Measurements from ENCODE around the gene THSD8.

The THSD8 gene

DNA sequence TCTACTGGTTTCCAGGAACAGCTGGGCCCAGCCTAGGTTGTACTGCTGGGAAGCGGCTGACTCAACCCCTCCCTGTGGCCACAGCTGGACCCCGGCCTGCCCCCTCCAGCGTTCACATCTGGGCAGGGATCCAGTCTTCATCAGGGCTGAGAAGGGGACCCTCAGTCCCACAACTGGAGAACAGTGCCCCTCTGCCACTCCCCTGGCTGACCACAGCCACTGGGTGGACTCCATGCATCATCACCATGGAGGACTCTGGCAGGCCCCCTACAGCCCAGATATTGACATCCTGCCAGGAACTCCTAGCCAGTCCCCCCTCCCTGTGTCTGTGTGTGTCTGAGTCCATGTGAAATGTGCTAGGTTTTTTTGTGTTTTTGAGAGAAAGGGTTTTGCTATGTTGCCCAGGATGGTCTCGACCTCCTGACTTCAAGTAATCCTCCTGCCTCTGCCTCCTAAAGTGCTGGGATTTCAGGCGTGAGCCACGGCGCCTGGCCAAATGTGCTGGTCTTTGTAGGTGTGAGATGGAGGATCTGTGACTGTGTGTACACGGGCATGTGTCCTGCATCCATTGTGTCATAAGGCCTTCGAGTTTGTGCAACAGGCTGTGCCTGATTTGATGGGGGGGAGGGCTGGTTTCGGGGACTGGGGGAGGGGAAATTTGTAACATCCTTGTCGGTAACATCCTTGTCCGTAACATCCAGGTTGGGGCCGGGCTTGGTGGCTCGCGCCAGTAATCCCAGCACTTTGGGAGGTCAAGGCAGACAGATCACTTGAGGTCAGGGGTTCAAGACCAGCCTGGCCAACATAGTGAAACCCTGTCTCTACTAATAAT lies 22.5 kb upstream of the THSD8 start:
- no peak for DNase-seq

DNA sequence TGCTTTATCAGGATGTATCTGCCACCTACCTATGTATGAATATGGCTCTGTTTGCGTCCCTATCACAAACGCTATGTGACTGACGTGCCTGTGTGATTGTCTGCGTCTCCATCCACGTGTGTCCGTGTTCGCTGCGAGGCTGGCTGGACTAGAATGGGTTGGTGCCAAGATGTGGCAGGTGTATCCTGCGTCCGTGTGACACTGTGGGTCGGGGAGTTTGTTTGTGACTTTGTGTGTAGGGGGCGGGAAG lies 19.8 kb upstream of the THSD8 start:
- DNase-seq = no peak

- DNase-seq = peak; percentile 58
These were observed 19.2 kb upstream of the THSD8 start for GRCh38 chr19:12782424-12783290.

- no peak for DNase-seq
These were observed 18.5 kb upstream of the THSD8 start for GRCh38 chr19:12783291-12783848.

GRCh38 chr19:12783849-12784393 lies 17.9 kb upstream of the THSD8 start:
- no peak for DNase-seq

- DNase-seq = no peak
These were observed 17.4 kb upstream of the THSD8 start for GRCh38 chr19:12784394-12784870.

GRCh38 chr19:12784871-12785430 lies 16.9 kb upstream of the THSD8 start:
- no peak for DNase-seq

GRCh38 chr19:12785431-12786031 lies 16.3 kb upstream of the THSD8 start:
- no peak for DNase-seq

GRCh38 chr19:12786141-12786870 lies 15.6 kb upstream of the THSD8 start:
- DNase-seq = no peak

DNA sequence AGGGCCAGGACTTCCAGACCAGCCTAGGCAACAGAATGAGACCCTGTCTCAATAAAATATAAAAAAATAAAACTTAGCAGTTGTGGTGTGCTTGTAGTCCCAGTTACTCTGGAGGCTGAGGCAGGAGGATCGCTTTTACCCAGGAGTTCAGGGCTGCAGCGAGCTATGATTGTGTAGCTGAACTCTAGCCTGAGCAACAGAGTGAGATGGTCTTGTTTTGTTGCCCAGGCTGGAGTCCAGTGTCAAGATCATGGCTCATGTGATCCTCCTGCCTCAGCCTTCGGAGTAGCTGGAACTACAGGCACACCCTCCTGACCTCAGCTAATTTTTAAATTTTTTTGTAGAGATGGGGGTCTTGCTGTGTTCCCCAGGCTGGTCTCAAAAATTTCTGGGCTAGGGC lies 14.9 kb upstream of the THSD8 start:
- no peak for DNase-seq

DNA sequence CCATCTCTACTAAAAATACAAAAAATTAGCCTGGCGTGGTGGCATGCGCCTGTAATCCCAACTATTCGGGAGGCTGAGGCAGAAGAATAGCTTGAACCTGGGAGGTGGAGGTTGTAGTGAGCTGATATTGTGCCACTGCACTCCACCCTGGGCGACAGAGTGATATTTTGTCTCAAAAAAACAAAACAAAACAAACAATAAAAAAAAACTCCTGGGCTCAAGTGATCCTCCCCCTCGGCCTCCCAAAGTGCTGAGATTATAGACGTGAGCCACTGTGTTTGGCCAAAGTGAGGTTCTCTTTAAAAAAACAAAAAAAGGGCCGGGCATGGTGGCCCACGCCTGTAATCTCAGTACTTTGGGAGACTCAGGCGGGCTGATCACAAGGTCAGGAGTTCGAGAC lies 14.4 kb upstream of the THSD8 start:
- DNase-seq = no peak

DNA sequence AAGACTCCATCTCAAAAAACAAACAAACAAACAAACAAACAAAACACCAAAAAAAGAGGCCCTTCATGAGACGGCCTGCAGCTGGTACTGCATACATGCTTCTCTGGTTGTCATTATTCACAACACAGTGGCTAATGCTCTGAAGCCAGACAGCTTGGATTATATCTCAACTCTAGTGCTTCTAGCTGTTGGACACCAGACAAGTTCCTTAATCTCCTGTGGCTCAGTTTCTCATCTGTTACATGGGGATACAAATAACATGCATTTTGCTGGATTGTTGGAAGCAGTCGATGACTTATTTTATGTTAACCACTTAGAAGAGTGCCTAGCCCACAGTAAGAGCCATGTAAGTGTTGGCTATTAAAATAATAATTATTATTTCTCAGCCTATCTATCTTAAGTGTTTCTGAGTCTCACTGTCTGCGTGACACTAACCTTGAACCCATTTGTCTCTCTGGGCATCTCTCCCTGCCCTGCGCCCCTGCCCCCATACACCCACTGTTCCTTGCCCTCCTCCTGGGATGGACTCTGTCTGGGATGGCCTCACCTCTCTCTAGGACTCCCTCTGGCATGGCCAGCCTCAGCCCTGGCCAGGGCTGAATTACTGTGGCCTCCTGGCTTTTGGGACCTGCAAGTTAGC lies 13.7 kb upstream of the THSD8 start:
- no peak for DNase-seq

DNA sequence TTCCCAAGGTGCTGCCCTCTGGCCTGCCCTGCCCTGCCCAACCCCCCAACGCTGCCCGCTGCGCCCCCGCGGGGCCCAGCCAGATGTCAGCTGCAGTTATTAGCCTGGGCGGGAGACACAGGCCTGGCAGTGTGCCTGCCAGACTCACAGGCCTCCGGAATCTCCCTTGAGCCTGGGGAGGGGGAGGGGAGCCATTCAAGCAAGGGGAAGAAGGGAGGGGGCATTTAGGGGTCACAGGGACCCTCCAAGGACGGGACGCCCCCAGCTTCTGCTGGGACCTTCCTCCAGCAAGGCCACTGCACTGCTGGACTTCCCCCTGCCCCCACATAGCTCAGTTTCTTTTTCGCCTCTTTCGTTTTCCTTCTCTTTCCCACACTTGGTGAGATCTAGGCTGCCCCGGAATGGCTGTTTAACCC lies 13.2 kb upstream of the THSD8 start:
- peak; percentile 19 for DNase-seq

DNA sequence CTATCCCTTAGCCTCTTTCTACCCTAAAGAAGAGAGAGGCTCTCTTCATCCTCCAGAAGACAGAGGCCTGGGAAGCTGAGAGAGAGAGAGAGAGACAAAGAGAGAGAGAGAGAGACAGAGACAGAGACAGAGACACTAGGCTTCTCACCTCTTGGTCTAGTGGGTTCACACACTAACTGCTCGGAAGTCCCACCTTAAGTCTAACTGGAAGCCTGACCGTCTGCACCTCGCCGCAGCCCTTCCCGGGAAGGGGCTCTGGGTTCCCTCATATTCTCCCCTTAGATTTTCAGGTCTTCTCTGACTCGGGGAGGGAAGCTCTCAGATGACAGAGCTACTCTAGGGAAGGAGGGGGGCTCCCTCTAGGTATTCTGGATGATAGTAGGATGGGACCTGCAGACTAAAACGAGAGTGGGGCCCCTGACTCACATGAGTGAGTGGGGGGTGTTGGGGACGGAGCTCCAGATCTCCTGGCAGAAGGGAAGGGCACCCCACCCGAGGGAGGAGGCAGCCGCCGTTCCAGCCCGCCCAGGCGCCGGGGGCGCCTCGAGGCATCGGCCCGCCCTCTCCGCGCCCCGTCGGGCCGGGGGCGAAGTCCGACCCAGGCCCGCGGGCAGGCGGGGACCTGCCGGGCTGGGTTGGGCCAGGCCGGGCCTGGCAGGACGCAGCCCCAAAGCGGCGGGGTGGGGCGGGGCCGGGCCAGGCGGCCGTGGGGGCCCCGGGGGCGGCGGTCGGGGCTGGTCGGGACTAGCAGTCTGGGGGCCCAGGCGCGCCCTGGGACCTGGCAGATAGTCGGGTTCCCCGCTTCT lies 12.6 kb upstream of the THSD8 start:
- DNase-seq = no peak

DNA sequence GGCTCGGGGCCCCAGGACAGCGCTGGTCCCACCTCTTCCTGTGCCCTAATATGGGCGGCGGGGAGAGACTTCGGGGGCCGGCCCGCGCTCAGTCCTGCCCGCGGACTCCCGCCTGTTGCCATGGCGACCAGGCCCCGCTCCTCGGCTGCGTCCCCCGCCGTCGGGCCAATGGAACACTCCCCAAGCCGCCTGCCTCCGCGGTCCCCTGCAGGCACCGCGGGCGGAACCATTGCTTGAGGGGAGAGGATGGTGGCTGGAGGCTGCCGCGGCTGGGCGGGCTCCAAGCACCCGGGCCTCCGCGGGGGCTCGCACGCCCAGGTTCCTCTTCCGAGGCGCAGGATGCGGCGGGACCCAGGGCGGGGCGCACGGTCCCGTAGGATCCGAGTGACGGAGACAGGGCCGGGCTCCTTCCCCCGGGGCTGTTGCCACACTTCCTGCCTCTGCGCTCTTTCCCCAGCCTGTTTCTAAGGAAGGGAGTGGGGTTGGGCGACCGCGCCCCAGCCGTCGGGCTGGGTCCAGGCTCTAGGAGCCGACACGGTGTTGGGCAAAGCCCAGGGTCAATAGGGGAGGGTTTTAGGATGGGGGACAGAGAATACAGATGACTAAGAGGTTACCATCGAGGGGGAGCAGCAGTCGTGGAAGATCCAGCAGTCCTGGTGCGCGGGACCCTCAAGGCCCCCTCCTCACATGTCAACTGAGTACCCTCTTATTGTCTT lies 11.8 kb upstream of the THSD8 start:
- peak; percentile 90 for DNase-seq

- no peak for DNase-seq
These were observed 11.1 kb upstream of the THSD8 start for GRCh38 chr19:12790628-12791344.

DNA sequence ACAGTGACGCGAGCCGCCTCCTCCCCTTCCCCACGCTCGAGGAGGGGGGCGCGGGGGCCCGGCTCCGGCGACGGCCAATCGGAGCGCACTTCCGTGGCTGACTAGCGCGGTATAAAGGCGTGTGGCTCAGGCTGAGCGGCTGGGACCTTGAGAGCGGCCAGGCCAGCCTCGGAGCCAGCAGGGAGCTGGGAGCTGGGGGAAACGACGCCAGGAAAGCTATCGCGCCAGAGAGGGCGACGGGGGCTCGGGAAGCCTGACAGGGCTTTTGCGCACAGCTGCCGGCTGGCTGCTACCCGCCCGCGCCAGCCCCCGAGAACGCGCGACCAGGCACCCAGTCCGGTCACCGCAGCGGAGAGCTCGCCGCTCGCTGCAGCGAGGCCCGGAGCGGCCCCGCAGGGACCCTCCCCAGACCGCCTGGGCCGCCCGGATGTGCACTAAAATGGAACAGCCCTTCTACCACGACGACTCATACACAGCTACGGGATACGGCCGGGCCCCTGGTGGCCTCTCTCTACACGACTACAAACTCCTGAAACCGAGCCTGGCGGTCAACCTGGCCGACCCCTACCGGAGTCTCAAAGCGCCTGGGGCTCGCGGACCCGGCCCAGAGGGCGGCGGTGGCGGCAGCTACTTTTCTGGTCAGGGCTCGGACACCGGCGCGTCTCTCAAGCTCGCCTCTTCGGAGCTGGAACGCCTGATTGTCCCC lies 10.4 kb upstream of the THSD8 start, which contains the start of gene JUNB:
Gene JUNB (plus strand): TSS at position 142 of the 706 bp plus-strand sequence. CDS start 286 bp downstream, at position 428.
- DNase-seq = peak; percentile 97

Data from T1000 (cell line).